ENCODE data around the gene KASH5. TPM values are rescaled to one million over a fixed set of nuclear protein-coding genes. Genes with fewer than 3 reads are reported as not detected.
A peak's percentile ranks its signal among the peaks of the same experiment; 100 is the strongest.

KASH5 gene
- total RNA-seq, 1 donor from 2014 or later = not detected

DNA sequence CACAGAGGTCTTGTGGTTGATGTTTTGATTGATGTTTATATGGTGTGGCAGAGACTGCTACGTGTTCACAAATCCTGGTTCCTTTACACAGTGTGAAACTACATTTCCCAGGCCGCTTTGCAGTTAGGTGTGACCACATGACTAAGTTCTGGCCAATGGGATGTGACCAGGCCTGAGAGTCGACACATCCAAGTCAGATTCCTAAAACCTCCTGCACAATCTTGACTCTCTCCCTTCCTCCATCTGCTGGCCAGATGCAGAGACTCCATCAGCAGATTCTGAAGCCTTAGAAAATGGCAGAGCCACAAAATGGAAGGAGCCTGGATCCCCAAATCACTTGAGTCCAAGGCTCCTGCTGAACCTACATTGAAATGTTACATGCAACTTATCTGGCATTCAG is 40.2 kb upstream of the KASH5 start:
- no peaks in the 10 kb centered on the region for H3K9me3 Mint-ChIP-seq (ENCODE audit: low read depth)
- no peak overlapping the region for H3K4me3 Mint-ChIP-seq (ENCODE audit: low read depth)
- no peaks in the 10 kb centered on the region for H3K27me3 Mint-ChIP-seq
- peaks cover 50% of the 10 kb centered on the region for H3K36me3 Mint-ChIP-seq (ENCODE audit: insufficient read depth)
- TF ChIP-seq, protein P1, sequence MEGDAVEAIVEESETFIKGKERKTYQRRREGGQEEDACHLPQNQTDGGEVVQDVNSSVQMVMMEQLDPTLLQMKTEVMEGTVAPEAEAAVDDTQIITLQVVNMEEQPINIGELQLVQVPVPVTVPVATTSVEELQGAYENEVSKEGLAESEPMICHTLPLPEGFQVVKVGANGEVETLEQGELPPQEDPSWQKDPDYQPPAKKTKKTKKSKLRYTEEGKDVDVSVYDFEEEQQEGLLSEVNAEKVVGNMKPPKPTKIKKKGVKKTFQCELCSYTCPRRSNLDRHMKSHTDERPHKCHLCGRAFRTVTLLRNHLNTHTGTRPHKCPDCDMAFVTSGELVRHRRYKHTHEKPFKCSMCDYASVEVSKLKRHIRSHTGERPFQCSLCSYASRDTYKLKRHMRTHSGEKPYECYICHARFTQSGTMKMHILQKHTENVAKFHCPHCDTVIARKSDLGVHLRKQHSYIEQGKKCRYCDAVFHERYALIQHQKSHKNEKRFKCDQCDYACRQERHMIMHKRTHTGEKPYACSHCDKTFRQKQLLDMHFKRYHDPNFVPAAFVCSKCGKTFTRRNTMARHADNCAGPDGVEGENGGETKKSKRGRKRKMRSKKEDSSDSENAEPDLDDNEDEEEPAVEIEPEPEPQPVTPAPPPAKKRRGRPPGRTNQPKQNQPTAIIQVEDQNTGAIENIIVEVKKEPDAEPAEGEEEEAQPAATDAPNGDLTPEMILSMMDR (IDR thresholded peaks at IDR 0.05; ENCODE audit: unreplicated experiment) = no peak
- H3K4me1 Mint-ChIP-seq (ENCODE audit: low read depth) = peaks cover 3% of the 10 kb centered on the region
- H3K27ac Mint-ChIP-seq = no peak overlapping the region
- DNase-seq (ENCODE audit: low spot score, unreplicated experiment) = no peak

DNA sequence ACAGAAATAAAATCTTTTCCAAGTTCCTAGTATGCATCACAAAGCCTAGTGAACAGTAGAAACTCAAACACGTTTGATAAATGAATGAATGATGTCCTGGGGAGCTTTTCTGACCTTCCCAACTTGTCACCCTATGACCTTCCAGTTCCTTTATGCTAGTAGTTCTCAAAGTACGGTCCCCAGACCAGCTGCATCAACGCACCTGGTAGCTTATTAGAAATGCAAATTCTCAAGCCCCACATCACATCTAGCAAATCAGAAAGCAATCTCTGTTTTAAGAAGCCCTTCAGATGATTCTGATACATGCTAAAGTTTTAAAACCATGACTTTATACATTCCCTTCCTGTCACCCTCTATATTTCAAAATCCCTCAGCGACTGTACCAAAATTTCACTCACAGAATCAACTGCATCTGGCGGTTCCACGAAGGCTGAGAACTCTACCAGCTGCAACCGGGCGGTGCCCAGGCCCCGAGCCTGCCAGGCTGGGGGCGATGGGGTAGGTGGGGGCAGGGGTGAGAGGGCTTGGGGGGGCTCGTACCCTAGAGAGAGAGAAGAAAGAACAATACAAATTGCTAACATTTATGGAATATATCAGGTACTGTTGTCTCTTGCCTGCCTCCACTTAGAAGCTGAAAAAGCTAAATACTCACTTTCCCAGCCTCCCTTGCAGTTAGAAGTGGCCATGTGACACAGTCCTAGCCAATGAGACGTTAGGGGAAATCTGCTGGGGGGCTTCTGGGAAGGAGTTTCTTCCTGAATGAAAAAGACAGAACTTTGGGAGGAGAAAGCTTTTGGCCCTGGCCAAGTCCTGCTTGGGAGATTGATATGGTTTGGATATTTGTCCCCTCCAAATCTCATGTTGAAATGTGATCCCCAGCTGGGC is 39.5 kb upstream of the KASH5 start:
- TF ChIP-seq, protein P1 (IDR thresholded peaks at IDR 0.05; ENCODE audit: unreplicated experiment) = no peak
- Mint-ChIP-seq H3K4me3 (ENCODE audit: low read depth) (no peak overlapping the region), H3K9me3 (ENCODE audit: low read depth) (no peaks in the 10 kb centered on the region), H3K4me1 (ENCODE audit: low read depth) (peaks cover 3% of the 10 kb centered on the region), H3K27ac (no peak overlapping the region), H3K27me3 (no peaks in the 10 kb centered on the region), H3K36me3 (ENCODE audit: insufficient read depth) (peaks cover 51% of the 10 kb centered on the region)
- DNase-seq (ENCODE audit: low spot score, unreplicated experiment) = no peak

DNA sequence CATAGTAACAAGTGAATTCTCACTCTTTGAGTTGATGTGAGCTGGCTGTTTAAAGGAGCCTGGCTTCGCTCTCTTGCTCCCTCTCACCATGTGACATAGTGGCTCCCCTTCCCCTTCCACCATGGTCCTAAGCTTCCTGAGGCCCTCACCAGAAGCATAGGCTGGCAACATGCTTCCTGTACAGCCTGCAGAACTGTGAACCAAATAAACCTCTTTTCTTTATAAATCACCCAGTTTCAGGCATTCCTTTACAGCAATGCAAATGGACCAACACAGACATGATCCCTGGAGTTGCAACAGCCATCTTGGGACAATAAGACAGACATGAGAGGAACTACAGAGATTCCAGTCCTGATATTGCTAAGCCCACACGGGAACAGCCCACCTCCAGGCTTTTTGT is 38.5 kb upstream of the KASH5 start:
- H3K36me3 Mint-ChIP-seq (ENCODE audit: insufficient read depth) = peaks cover 47% of the 10 kb centered on the region
- peaks cover 3% of the 10 kb centered on the region for H3K4me1 Mint-ChIP-seq (ENCODE audit: low read depth)
- no peaks in the 10 kb centered on the region for H3K27me3 Mint-ChIP-seq
- peak overlapping the region; percentile 91 for H3K27ac Mint-ChIP-seq
- no peak overlapping the region for H3K4me3 Mint-ChIP-seq (ENCODE audit: low read depth)
- DNase-seq (ENCODE audit: low spot score, unreplicated experiment) = no peak
- TF ChIP-seq, protein P1 (IDR thresholded peaks at IDR 0.05; ENCODE audit: unreplicated experiment) = no peak
- H3K9me3 Mint-ChIP-seq (ENCODE audit: low read depth) = no peaks in the 10 kb centered on the region

DNA sequence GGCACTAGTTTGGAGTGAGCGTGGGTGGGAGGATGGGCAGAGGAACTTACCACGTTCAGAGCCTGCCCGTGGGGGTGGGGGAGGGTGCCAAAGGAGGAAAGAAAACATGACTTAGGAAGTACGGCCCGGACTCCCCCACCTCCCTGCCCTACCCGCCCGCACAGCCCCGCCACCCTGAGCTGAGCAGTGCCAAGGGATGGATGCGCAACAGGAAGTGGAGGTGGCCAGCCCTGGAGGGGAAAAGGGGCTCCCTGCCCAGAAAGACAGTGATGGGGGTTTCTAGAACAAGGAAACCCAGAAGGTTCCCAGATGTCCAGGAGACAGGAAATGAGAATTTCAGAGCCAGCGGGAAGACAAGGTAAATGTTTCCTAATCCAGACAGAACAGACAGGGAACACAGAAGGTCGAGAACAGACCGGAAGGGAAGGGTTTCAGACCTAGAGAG is 32.1 kb upstream of the KASH5 start:
- Mint-ChIP-seq H3K4me1 (ENCODE audit: low read depth) (peaks cover 22% of the 10 kb centered on the region), H3K36me3 (ENCODE audit: insufficient read depth) (peaks cover 39% of the 10 kb centered on the region), H3K27me3 (no peaks in the 10 kb centered on the region), H3K27ac (peak overlapping the region; percentile 86), H3K4me3 (ENCODE audit: low read depth) (peak overlapping the region; percentile 48), H3K9me3 (ENCODE audit: low read depth) (no peaks in the 10 kb centered on the region)
- no peak for DNase-seq (ENCODE audit: low spot score, unreplicated experiment)
- TF ChIP-seq, protein P1 (IDR thresholded peaks at IDR 0.05; ENCODE audit: unreplicated experiment) = no peak

DNA sequence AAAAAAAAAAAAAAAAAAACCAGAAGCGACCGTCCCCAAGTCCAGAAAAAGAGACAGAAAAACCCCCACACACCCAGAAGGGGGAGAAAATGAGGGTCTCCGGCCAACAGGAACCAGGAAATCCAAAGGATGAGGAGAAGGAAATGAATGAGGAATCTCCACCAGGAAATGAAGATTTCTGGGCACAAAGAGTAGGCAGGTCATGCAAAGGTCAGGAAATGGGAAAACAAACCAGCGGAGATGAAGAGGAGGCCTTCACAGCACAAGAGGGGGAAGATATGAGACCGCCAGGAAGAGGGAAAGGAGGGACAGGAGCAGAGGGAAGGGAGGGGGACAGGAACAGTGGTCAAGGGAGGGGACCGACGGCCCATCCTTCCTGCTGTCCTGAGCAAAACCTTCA is 31.7 kb upstream of the KASH5 start:
- Mint-ChIP-seq H3K9me3 (ENCODE audit: low read depth) (no peaks in the 10 kb centered on the region), H3K27me3 (no peaks in the 10 kb centered on the region), H3K27ac (peak overlapping the region; percentile 86), H3K4me3 (ENCODE audit: low read depth) (peak overlapping the region; percentile 48), H3K4me1 (ENCODE audit: low read depth) (peaks cover 22% of the 10 kb centered on the region), H3K36me3 (ENCODE audit: insufficient read depth) (peaks cover 36% of the 10 kb centered on the region)
- TF ChIP-seq, protein P1 (IDR thresholded peaks at IDR 0.05; ENCODE audit: unreplicated experiment) = no peak
- DNase-seq (ENCODE audit: low spot score, unreplicated experiment) = no peak

All from progenitor cell of endocrine pancreas (in vitro differentiated cells).